ENCODE measurements around the gene IGF2BP2. TPM values are rescaled to one million over a fixed set of nuclear protein-coding genes. Genes with fewer than 3 reads are reported as not detected.

The IGF2BP2 gene
- total RNA-seq, 6 donors from 2014 or later, result 11.4 to 60.3 (median 24.9) TPM

GRCh38 chr3:185827595-185828344 is 2.9 kb upstream of the IGF2BP2 start:
- no peak for DNase-seq
- Histone ChIP-seq H3K9me3 (no peaks in the 10 kb centered on the region), H3K27me3 (no peaks in the 10 kb centered on the region), H3K4me3 (no peak overlapping the region), H3K36me3 (no peaks in the 10 kb centered on the region), H3K27ac (no peak overlapping the region), H3K4me1 (peaks cover 8 to 25% (median 12%) of the 10 kb centered on the region in 4 donors)
- 94 to 95% methylated on average over 10 of the region's 10 CpGs for WGBS, 2 donors
- no peak for ATAC-seq (ENCODE audit: low FRiP score in 2 of 2)
- no peak for TF ChIP-seq EP300 (IDR thresholded peaks at IDR 0.05)
- no peak for TF ChIP-seq CTCF (IDR thresholded peaks at IDR 0.05)
- TF ChIP-seq POLR2AphosphoS5 (IDR thresholded peaks at IDR 0.05), result no peak
- TF ChIP-seq POLR2A (IDR thresholded peaks at IDR 0.05), result no peak

GRCh38 chr3:185825639-185826481 is 1.0 kb upstream of the IGF2BP2 start:
- H3K9me3 ChIP-seq, result no peaks in the 10 kb centered on the region
- peak; percentile 59 to 90 for DNase-seq
- no peaks in the 10 kb centered on the region for H3K27me3 ChIP-seq
- WGBS, 2 donors, result 4 to 7% methylated on average over 27 to 55 of the region's 90 CpGs
- H3K27ac ChIP-seq, result peak overlapping the region; percentile 84 to 98 (median 86)
- peak overlapping the region; percentile 63 to 97 (median 88) for H3K4me3 ChIP-seq
- peaks cover 11 to 35% (median 17%) of the 10 kb centered on the region in 4 donors for H3K4me1 ChIP-seq
- peak; percentile 50 to 62 for ATAC-seq (ENCODE audit: low FRiP score in 2 of 2)
- TF ChIP-seq POLR2AphosphoS5 (IDR thresholded peaks at IDR 0.05) (peak in 1 of 2 donors; percentile 80), EP300 (IDR thresholded peaks at IDR 0.05) (no peak), POLR2A (IDR thresholded peaks at IDR 0.05) (peak in 1 of 4 donors; percentile 15), CTCF (IDR thresholded peaks at IDR 0.05) (peak in 1 of 6 experiments; percentile 12)
- H3K36me3 ChIP-seq, result no peaks in the 10 kb centered on the region

GRCh38 chr3:185824051-185825005 is 514 bp downstream of the IGF2BP2 start:
- no peak for DNase-seq
- Histone ChIP-seq H3K4me3 (peak overlapping the region; percentile 81 to 97 (median 88)), H3K4me1 (peaks cover 14 to 43% (median 19%) of the 10 kb centered on the region in 4 donors), H3K27me3 (no peaks in the 10 kb centered on the region), H3K9me3 (no peaks in the 10 kb centered on the region), H3K36me3 (no peaks in the 10 kb centered on the region), H3K27ac (peak overlapping the region; percentile 84 to 98 (median 90))
- no peak for TF ChIP-seq POLR2A (IDR thresholded peaks at IDR 0.05)
- no peak for TF ChIP-seq POLR2AphosphoS5 (IDR thresholded peaks at IDR 0.05)
- no peak for TF ChIP-seq CTCF (IDR thresholded peaks at IDR 0.05)
- TF ChIP-seq EP300 (IDR thresholded peaks at IDR 0.05), result no peak
- WGBS, 2 donors, result 2% methylated on average over 42 to 72 of the region's 89 CpGs
- peak; percentile 27 to 54 for ATAC-seq (ENCODE audit: low FRiP score in 2 of 2)

All from upper lobe of left lung (tissue), 6 donors.